SU-DHL-6 (cell line): ENCODE results near the gene SNX8.

Experiments
- H2AFZ ChIP-seq: fragments of 200-600 bp; sonication (generic); 2 replicates; pipeline ENCODE4 v1.6.1; 2014; ENCODE audit warnings: low read depth, mild to moderate bottlenecking, moderate library complexity, mixed read lengths, antibody characterized with exemption, low read length; ENCODE audit not compliant: severe bottlenecking
- H3F3A ChIP-seq: fragments of 200-600 bp; shearing (Covaris generic); 2 replicates; pipeline ENCODE4 v1.6.0; 2016; ENCODE audit warnings: antibody characterized with exemption, mild to moderate bottlenecking; ENCODE audit not compliant: insufficient read depth
- H3K27ac ChIP-seq: fragments of 200-600 bp; sonication (generic); 2 replicates; pipeline ENCODE4 v1.5.1; 2016; ENCODE audit warnings: low read depth, mild to moderate bottlenecking, low read length, moderate library complexity, mixed read lengths
- H3K27me3 ChIP-seq: fragments of 200-600 bp; sonication (generic), shearing (Covaris generic); 2 replicates; pipeline ENCODE4 v1.6.0; 2014; ENCODE audit warnings: mild to moderate bottlenecking, low read length
- H3K36me3 ChIP-seq: fragments of 200-600 bp; sonication (generic); 2 replicates; pipeline ENCODE4 v1.6.1; 2014; ENCODE audit warnings: mild to moderate bottlenecking, low read length, mixed read lengths
- H3K4me2 ChIP-seq: fragments of 300-600, 200-600 bp; shearing (Covaris generic), sonication (generic); 2 replicates; pipeline ENCODE4 v1.6.0; 2014; ENCODE audit warnings: low read length, low read depth, mild to moderate bottlenecking; ENCODE audit not compliant: poor library complexity, severe bottlenecking
- H3K4me3 ChIP-seq: fragments of 200-600 bp; sonication (generic); 2 replicates; pipeline ENCODE4 v1.5.1; 2014; ENCODE audit warnings: antibody characterized with exemption, low read length, mild to moderate bottlenecking, mixed read lengths; ENCODE audit not compliant: insufficient read depth, poor library complexity, severe bottlenecking
- H3K79me2 ChIP-seq: fragments of 200-600 bp; sonication (generic); 2 replicates; pipeline ENCODE4 v1.6.1; 2014; ENCODE audit warnings: mild to moderate bottlenecking, low read length, moderate library complexity; ENCODE audit not compliant: insufficient read depth
- H3K9ac ChIP-seq: fragments of 200-600 bp; sonication (generic); 2 replicates; pipeline ENCODE4 v1.7.0; 2014; ENCODE audit warnings: mild to moderate bottlenecking, low read length
- H3K9me2 ChIP-seq: fragments of 200-600 bp; sonication (generic); replicated peaks from 2 replicates; pipeline ENCODE4 v1.6.1; 2014; ENCODE audit warnings: low read length; ENCODE audit not compliant: insufficient read depth
- H3K9me3 ChIP-seq: fragments of 200-600 bp; sonication (generic); 2 replicates; pipeline ENCODE4 v1.6.1; 2014; ENCODE audit warnings: low read length, mixed read lengths; ENCODE audit not compliant: insufficient read depth
- H4K20me1 ChIP-seq: fragments of 200-600 bp; sonication (generic); 2 replicates; pipeline ENCODE4 v1.6.1; 2014; ENCODE audit warnings: low read depth, mild to moderate bottlenecking, antibody characterized with exemption, low read length, moderate library complexity, mixed read lengths
- EZH2phosphoT487 ChIP-seq: fragments of 200-600 bp; sonication (generic), shearing (Covaris generic); conservative IDR thresholded peaks from 2 replicates; pipeline ENCODE4 v1.6.1; 2018; ENCODE audit warnings: mild to moderate bottlenecking, antibody characterized with exemption, low read length, moderate library complexity, mixed read lengths
- TF ChIP-seq, protein P1 (sequence below): fragments of 200-600 bp; sonication (generic); IDR thresholded peaks from one replicate; pipeline ENCODE4 v1.5.1; 2017; ENCODE audit warnings: antibody characterized with exemption, mild to moderate bottlenecking, low read length, moderate library complexity; ENCODE audit not compliant: insufficient read depth, poor library complexity, severe bottlenecking

SNX8 gene

GRCh38 chr7:2212906-2213305 is 101.3 kb downstream of the SNX8 start:
- Histone ChIP-seq H3K79me2 (no peaks in the 10 kb centered on the region), H3K27me3 (no peaks in the 10 kb centered on the region), H3K4me2 (no peak overlapping the region), H4K20me1 (no peaks in the 10 kb centered on the region), H3K36me3 (peaks cover 7% of the 10 kb centered on the region; the same call in 1 of the 2 replicates), H3K27ac (no peak overlapping the region), H3K9me3 (no peaks in the 10 kb centered on the region), H3K9me2 (no peaks in the 10 kb centered on the region), H3K9ac (no peak overlapping the region), H3F3A (no peaks in the 10 kb centered on the region), H2AFZ (no peak overlapping the region), H3K4me3 (no peak overlapping the region)
- no peak for TF ChIP-seq EZH2phosphoT487
- TF ChIP-seq, protein P1, sequence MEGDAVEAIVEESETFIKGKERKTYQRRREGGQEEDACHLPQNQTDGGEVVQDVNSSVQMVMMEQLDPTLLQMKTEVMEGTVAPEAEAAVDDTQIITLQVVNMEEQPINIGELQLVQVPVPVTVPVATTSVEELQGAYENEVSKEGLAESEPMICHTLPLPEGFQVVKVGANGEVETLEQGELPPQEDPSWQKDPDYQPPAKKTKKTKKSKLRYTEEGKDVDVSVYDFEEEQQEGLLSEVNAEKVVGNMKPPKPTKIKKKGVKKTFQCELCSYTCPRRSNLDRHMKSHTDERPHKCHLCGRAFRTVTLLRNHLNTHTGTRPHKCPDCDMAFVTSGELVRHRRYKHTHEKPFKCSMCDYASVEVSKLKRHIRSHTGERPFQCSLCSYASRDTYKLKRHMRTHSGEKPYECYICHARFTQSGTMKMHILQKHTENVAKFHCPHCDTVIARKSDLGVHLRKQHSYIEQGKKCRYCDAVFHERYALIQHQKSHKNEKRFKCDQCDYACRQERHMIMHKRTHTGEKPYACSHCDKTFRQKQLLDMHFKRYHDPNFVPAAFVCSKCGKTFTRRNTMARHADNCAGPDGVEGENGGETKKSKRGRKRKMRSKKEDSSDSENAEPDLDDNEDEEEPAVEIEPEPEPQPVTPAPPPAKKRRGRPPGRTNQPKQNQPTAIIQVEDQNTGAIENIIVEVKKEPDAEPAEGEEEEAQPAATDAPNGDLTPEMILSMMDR: no peak

GRCh38 chr7:2211926-2212325 is 102.3 kb downstream of the SNX8 start:
- no peaks in the 10 kb centered on the region for H3F3A ChIP-seq
- no peak overlapping the region for H2AFZ ChIP-seq
- H4K20me1 ChIP-seq: no peaks in the 10 kb centered on the region
- H3K27ac ChIP-seq: no peak overlapping the region
- no peaks in the 10 kb centered on the region for H3K9me2 ChIP-seq
- H3K9me3 ChIP-seq: no peaks in the 10 kb centered on the region
- TF ChIP-seq EZH2phosphoT487: no peak
- TF ChIP-seq, protein P1: no peak
- peaks cover 4% of the 10 kb centered on the region; the same call in 1 of the 2 replicates for H3K36me3 ChIP-seq
- no peaks in the 10 kb centered on the region for H3K27me3 ChIP-seq
- H3K79me2 ChIP-seq: no peaks in the 10 kb centered on the region
- H3K9ac ChIP-seq: no peak overlapping the region
- no peak overlapping the region for H3K4me2 ChIP-seq
- no peak overlapping the region for H3K4me3 ChIP-seq

DNA sequence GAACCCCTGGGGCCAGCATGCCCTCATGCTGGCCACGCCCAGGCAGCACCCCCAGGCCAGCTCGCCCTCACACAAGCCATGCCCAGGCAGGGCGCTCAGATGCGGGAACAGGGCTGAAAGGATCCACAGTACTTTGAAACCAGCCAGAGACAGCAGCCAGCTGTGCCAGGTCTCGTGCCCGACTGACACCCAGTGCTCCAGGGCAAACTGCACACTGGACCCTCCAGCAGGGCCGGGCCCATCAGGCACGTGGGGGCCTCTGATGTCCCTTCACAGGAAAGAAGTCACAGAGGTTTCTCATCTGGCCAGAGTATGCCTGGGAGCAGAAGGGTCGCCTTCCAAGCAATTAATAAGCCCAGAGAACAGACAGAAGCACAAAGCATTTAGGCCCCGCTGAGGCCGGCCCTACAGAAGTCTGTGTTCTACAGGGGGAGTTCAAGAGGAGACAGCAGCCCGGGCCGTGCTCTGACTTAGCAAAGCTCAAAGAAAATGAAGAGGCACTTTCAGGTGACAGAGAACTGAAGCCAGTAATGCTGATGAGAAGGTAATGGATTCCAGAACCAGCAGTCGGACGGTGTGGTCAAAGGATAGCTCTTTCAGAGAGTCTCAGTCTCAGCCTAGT is 102.9 kb downstream of the SNX8 start:
- H3K9ac ChIP-seq: no peak overlapping the region
- H3K9me2 ChIP-seq: no peaks in the 10 kb centered on the region
- H3K36me3 ChIP-seq: peaks cover 4% of the 10 kb centered on the region; the same call in 1 of the 2 replicates
- H3K4me3 ChIP-seq: no peak overlapping the region
- H3K27me3 ChIP-seq: no peaks in the 10 kb centered on the region
- no peaks in the 10 kb centered on the region for H3K79me2 ChIP-seq
- TF ChIP-seq, protein P1: no peak
- no peak for TF ChIP-seq EZH2phosphoT487
- H3K27ac ChIP-seq: no peak overlapping the region
- H4K20me1 ChIP-seq: no peaks in the 10 kb centered on the region
- H2AFZ ChIP-seq: no peak overlapping the region
- H3K9me3 ChIP-seq: no peaks in the 10 kb centered on the region
- H3F3A ChIP-seq: no peaks in the 10 kb centered on the region
- H3K4me2 ChIP-seq: no peak overlapping the region
